Measurements from ENCODE around the gene BABAM2. TPM values are rescaled to one million over a fixed set of nuclear protein-coding genes. Genes with fewer than 3 reads are reported as not detected.
"Not testable (repeated sequence)": the region's sequence is repeated elsewhere in the genome, so short reads cannot be mapped to it uniquely, and the experiment has no call there.

Gene BABAM2
- total RNA-seq, 4 donors from 2014 or later, result 33.3 to 48.9 (median 37.9) TPM

DNA sequence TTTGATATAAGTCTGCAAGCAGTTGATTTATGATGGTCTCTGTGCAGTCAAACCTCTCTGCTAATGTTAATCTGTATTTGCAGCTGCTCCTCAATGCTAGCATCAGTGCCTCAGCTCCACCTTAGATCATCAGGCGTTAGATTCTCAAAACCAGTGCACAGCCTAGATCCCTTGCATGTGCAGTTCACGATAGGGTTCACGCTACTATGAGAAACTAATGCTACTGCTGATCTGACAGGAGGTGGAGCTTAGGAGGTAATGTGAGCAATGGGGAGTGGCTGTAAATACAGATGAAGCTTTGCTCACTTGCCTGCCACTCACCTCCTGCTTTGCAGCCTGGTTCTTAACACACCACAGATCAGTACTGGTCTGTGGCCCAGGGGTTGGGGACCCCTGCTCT is 18.7 kb upstream of the BABAM2 start:
- Histone ChIP-seq H3K4me3 (no peak overlapping the region), H3K9me3 (peaks cover 2 to 3% of the 10 kb centered on the region in 2 donors), H3K27ac (no peak overlapping the region), H3K27me3 (no peaks in the 10 kb centered on the region), H3K4me1 (no peaks in the 10 kb centered on the region), H3K36me3 (no peaks in the 10 kb centered on the region)
- in situ Hi-C loops (cut with MboI; ENCODE audit: low pct_ligation_motif_present in 1 of 4, low pct_unique_long_range_greater_than_20kb in 1 of 4, low sequenced_read_pairs in 3 of 4), result no loop called here
- no peak for TF ChIP-seq EP300 (IDR thresholded peaks at IDR 0.05; ENCODE audit: low read depth)
- no peak for TF ChIP-seq POLR2AphosphoS5 (IDR thresholded peaks at IDR 0.05)
- TF ChIP-seq, protein P1, sequence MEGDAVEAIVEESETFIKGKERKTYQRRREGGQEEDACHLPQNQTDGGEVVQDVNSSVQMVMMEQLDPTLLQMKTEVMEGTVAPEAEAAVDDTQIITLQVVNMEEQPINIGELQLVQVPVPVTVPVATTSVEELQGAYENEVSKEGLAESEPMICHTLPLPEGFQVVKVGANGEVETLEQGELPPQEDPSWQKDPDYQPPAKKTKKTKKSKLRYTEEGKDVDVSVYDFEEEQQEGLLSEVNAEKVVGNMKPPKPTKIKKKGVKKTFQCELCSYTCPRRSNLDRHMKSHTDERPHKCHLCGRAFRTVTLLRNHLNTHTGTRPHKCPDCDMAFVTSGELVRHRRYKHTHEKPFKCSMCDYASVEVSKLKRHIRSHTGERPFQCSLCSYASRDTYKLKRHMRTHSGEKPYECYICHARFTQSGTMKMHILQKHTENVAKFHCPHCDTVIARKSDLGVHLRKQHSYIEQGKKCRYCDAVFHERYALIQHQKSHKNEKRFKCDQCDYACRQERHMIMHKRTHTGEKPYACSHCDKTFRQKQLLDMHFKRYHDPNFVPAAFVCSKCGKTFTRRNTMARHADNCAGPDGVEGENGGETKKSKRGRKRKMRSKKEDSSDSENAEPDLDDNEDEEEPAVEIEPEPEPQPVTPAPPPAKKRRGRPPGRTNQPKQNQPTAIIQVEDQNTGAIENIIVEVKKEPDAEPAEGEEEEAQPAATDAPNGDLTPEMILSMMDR (IDR thresholded peaks at IDR 0.05), result no peak
- TF ChIP-seq POLR2A (IDR thresholded peaks at IDR 0.05), result no peak
- intact Hi-C loops (cut with DNase I; ENCODE audit: low total_unique reads), result loop anchor here (10.0 kb wide), 1 partner anchor 47 kb away; no protein-coding TSS in a partner anchor
- 80 to 96% methylated on average over 2 to 3 of the region's 3 CpGs for WGBS, 2 donors (ENCODE audit: low coverage in 1 of 2)
- no peak for DNase-seq

DNA sequence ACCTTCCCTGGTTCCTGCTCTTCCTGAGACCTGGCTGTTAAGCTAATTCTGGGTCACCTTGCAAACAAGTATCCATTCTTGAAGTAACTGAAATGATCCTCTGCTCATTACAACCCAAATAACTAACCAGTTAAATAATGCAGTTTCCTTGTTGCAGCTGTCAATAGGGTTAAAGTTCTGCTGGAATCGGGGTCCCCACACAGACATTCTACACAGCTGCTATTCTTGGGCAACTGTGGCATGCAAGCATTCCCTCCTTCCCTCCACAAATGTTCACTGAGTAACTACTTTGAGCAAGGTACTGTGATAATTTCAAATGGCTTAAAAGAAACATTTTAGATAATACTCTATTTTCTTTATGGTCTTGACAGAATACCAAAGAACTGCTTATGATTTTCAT is 17.4 kb upstream of the BABAM2 start:
- Histone ChIP-seq H3K4me3 (no peak overlapping the region), H3K9me3 (peaks cover 3 to 5% of the 10 kb centered on the region in 2 donors), H3K27ac (no peak overlapping the region), H3K27me3 (no peaks in the 10 kb centered on the region), H3K36me3 (no peaks in the 10 kb centered on the region), H3K4me1 (no peaks in the 10 kb centered on the region)
- TF ChIP-seq, protein P1 (IDR thresholded peaks at IDR 0.05), result no peak
- TF ChIP-seq POLR2A (IDR thresholded peaks at IDR 0.05), result no peak
- TF ChIP-seq EP300 (IDR thresholded peaks at IDR 0.05; ENCODE audit: low read depth), result no peak
- no peak for TF ChIP-seq POLR2AphosphoS5 (IDR thresholded peaks at IDR 0.05)
- WGBS, 2 donors (ENCODE audit: low coverage in 1 of 2), result 71 to 78% methylated on average over 1 of the region's 1 CpG
- in situ Hi-C loops (cut with MboI; ENCODE audit: low pct_ligation_motif_present in 1 of 4, low pct_unique_long_range_greater_than_20kb in 1 of 4, low sequenced_read_pairs in 3 of 4) (no loop called here), intact Hi-C loops (cut with DNase I; ENCODE audit: low total_unique reads) (loop anchor here (10.0 kb wide), 1 partner anchor 48 kb away; no protein-coding TSS in a partner anchor)
- DNase-seq, result no peak

DNA sequence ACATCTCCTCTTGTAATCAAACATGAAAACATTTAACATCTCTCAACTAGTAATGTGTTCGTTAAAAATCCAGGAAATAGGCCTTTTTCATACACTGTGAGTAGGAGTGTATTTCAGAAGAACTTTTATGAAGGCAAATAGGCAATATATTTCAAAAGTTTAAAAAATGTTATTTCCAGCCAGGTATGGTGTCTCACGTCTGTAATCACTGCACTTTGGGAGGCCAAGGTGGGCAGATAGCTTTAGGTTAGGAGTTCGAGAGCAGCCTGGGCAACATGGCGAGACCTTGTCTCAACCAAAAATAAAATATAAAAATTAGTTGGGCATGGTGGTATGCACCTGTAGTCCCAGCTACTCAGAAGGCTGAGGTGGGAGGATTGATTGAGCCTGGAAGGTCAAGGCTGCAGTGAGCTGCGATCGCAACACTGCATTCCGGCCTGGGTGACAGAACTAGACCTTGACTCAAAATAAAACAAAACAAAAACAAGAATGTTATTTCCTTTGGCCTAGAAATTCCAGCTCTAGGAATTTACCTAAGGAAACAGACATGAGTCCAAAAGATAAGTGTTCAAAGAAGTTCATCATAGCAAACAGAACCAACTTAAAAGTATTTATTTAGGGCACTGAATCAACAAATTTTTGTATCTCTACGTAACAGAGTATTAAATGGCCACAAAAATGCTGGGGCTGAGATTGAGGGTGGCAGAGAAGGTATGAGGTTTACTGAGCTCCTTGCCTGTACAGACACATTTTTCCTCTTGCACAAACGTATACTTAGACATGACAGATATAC is 15.2 kb upstream of the BABAM2 start:
- H3K27me3 ChIP-seq, result no peaks in the 10 kb centered on the region
- DNase-seq, result no peak
- H3K27ac ChIP-seq, result no peak overlapping the region
- peaks cover 3 to 5% of the 10 kb centered on the region in 2 donors for H3K9me3 ChIP-seq
- H3K4me3 ChIP-seq, result no peak overlapping the region
- TF ChIP-seq, protein P1 (IDR thresholded peaks at IDR 0.05), result no peak
- TF ChIP-seq POLR2A (IDR thresholded peaks at IDR 0.05) (no peak), EP300 (IDR thresholded peaks at IDR 0.05; ENCODE audit: low read depth) (no peak), POLR2AphosphoS5 (IDR thresholded peaks at IDR 0.05) (no peak)
- WGBS, 2 donors (ENCODE audit: low coverage in 1 of 2), result 79 to 88% methylated on average over 9 of the region's 9 CpGs
- H3K4me1 ChIP-seq, result no peaks in the 10 kb centered on the region
- intact Hi-C loops (cut with DNase I; ENCODE audit: low total_unique reads), result loop anchor here (10.0 kb wide), 1 partner anchor 50 kb away; no protein-coding TSS in a partner anchor
- in situ Hi-C loops (cut with MboI; ENCODE audit: low pct_ligation_motif_present in 1 of 4, low pct_unique_long_range_greater_than_20kb in 1 of 4, low sequenced_read_pairs in 3 of 4), result no loop called here
- H3K36me3 ChIP-seq, result no peaks in the 10 kb centered on the region

DNA sequence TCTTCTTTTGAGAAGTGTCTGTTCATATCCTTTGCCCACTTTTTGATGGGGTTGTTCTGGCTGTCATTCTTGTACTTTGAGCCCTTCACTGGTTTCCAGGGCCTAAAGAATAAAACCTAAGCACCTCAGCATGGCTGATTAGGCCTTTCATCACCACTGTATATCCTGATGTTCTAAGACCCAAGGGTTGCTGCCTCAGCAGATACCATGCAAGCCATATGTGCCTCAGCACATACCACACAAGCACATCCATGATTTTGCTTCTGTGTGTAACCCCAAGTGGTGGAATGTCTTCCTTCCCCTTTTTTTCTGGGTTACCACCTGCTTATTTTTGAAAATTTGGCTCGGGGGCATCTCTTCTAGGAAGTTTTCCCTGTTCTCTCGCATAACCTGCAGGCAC is 11.7 kb upstream of the BABAM2 start:
- no peaks in the 10 kb centered on the region for H3K27me3 ChIP-seq
- H3K36me3 ChIP-seq, result no peaks in the 10 kb centered on the region
- H3K4me1 ChIP-seq, result no peaks in the 10 kb centered on the region
- H3K9me3 ChIP-seq, result peaks cover 3 to 5% of the 10 kb centered on the region in 2 donors
- no peak overlapping the region for H3K4me3 ChIP-seq
- intact Hi-C loops (cut with DNase I; ENCODE audit: low total_unique reads) (loop anchor here (10.0 kb wide), 1 partner anchor 54 kb away; no protein-coding TSS in a partner anchor), in situ Hi-C loops (cut with MboI; ENCODE audit: low pct_ligation_motif_present in 1 of 4, low pct_unique_long_range_greater_than_20kb in 1 of 4, low sequenced_read_pairs in 3 of 4) (no loop called here)
- TF ChIP-seq EP300 (IDR thresholded peaks at IDR 0.05; ENCODE audit: low read depth) (no peak), POLR2A (IDR thresholded peaks at IDR 0.05) (no peak), POLR2AphosphoS5 (IDR thresholded peaks at IDR 0.05) (no peak)
- TF ChIP-seq, protein P1 (IDR thresholded peaks at IDR 0.05), result no peak
- no peak overlapping the region for H3K27ac ChIP-seq
- 81 to 94% methylated on average over 2 of the region's 2 CpGs for WGBS, 2 donors (ENCODE audit: low coverage in 1 of 2)
- no peak for DNase-seq

DNA sequence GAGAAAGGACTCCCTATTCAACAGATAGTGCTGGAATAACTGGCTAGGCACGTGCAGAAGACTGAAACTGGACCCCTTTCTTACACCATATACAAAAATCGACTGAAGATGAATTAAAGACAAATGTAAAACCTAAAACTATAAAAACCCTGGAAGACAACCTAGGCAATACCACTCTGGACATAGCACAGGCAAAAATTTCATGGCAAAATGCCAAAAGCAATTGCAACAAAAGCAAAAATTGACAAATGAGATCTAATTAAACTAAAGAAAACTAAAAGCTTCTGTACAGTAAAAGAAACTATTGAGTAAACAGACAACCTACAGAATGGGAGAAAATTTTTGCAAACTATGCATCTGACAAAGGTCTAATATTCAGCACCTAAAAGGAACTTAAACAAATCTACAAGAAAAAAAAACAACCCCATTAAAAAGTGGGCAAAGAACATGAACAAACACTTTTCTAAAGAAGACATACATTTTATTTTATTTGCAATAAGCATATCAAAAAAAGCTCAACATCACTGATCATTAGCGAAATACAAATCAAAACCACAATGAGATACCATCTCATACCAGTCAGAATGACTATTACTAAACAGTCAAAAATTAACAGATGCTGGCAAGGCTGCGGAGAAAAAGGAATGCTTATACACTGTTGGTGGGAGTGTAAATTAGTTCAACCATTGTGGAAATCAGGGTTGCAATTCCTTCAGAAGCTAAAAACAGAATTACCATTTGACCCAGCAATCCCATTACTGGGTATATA is 8.5 kb upstream of the BABAM2 start:
- in situ Hi-C loops (cut with MboI; ENCODE audit: low pct_ligation_motif_present in 1 of 4, low pct_unique_long_range_greater_than_20kb in 1 of 4, low sequenced_read_pairs in 3 of 4); intact Hi-C loops (cut with DNase I; ENCODE audit: low total_unique reads): not testable (repeated sequence)
- peaks cover 0 to 27% (median 10%) of the 10 kb centered on the region in 4 donors for H3K4me1 ChIP-seq

DNA sequence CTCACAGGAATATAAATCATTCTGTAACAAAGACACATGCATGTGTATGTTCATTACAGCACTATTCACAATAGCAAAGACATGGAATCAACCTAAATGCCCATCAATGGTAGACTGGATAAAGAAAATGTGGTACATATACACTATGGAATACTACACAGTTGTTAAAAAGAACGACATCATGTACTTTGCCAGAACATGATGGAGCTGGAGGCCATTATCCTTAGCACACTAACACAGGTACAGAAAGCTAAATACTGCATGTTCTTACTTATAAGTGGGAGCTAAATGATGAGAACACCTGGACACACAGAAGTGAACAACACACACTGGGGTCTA is 8.0 kb upstream of the BABAM2 start:
- DNase-seq; intact Hi-C loops (cut with DNase I; ENCODE audit: low total_unique reads); H3K36me3 ChIP-seq; H3K4me3 ChIP-seq; in situ Hi-C loops (cut with MboI; ENCODE audit: low pct_ligation_motif_present in 1 of 4, low pct_unique_long_range_greater_than_20kb in 1 of 4, low sequenced_read_pairs in 3 of 4); H3K27me3 ChIP-seq; H3K9me3 ChIP-seq; H3K27ac ChIP-seq: not testable (repeated sequence)
- H3K4me1 ChIP-seq, result peaks cover 0 to 32% (median 12%) of the 10 kb centered on the region in 4 donors
- 88 to 100% methylated on average over 1 of the region's 1 CpG for WGBS, 2 donors (ENCODE audit: low coverage in 1 of 2)

More for the DNA sequence above, 8.5 kb upstream of the BABAM2 start:
- WGBS, 2 donors (ENCODE audit: low coverage in 1 of 2), result 88 to 92% methylated on average over 4 of the region's 4 CpGs
- not testable (repeated sequence) for H3K4me3 ChIP-seq, H3K27me3 ChIP-seq, H3K27ac ChIP-seq, DNase-seq, H3K9me3 ChIP-seq, H3K36me3 ChIP-seq

Data from transverse colon (tissue), 4 donors.